GM21619 (cell line): ENCODE results near the gene FOXA2.
"Not testable (repeated sequence)": the region's sequence is repeated elsewhere in the genome, so short reads cannot be mapped to it uniquely, and the experiment has no call there.

Source experiments
- ATAC-seq: cut with Tn5 transposase; IDR thresholded peaks from one replicate; pipeline ENCODE4 v1.9.1; 2021; ENCODE audit not compliant: unreplicated experiment

FOXA2 gene

GRCh38 chr20:22584522-22584921, at the start of gene FOXA2:
Gene FOXA2, minus strand, starts transcription at chr20:22584572. Its CDS starts 294 bp downstream, at chr20:22584278.
- no peak for ATAC-seq

- ATAC-seq, result no peak
These were observed 46.3 kb upstream of the FOXA2 start for GRCh38 chr20:22630701-22631100.

- ATAC-seq, result no peak
These were observed 45.6 kb upstream of the FOXA2 start for GRCh38 chr20:22629927-22630326.

- no peak for ATAC-seq
These were observed 45.1 kb upstream of the FOXA2 start for GRCh38 chr20:22629447-22629846.

- no peak for ATAC-seq
These were observed 42.1 kb upstream of the FOXA2 start for GRCh38 chr20:22626496-22626895.

GRCh38 chr20:22623211-22623610, 38.8 kb upstream of the FOXA2 start:
- ATAC-seq, result no peak

GRCh38 chr20:22620342-22620741, 36.0 kb upstream of the FOXA2 start:
- ATAC-seq, result no peak

- no peak for ATAC-seq
These were observed 35.4 kb upstream of the FOXA2 start for GRCh38 chr20:22619806-22620205.

- ATAC-seq, result no peak
These were observed 34.9 kb upstream of the FOXA2 start for GRCh38 chr20:22619272-22619671.

- no peak for ATAC-seq
These were observed 32.8 kb upstream of the FOXA2 start for GRCh38 chr20:22617160-22617559.

- ATAC-seq, result no peak
These were observed 32.2 kb upstream of the FOXA2 start for GRCh38 chr20:22616551-22616950.

GRCh38 chr20:22615425-22615824, 31.1 kb upstream of the FOXA2 start:
- ATAC-seq, result no peak

- ATAC-seq, result no peak
These were observed 27.3 kb upstream of the FOXA2 start for GRCh38 chr20:22611636-22612035.

- no peak for ATAC-seq
These were observed 23.3 kb upstream of the FOXA2 start for GRCh38 chr20:22607695-22608094.

GRCh38 chr20:22604815-22605214, 20.4 kb upstream of the FOXA2 start:
- ATAC-seq, result no peak

- ATAC-seq, result no peak
These were observed 17.2 kb upstream of the FOXA2 start for GRCh38 chr20:22601361-22602141.

GRCh38 chr20:22599258-22599657, 14.9 kb upstream of the FOXA2 start:
- not testable (repeated sequence) for ATAC-seq

GRCh38 chr20:22597303-22597702, 12.9 kb upstream of the FOXA2 start:
- ATAC-seq, result no peak

- ATAC-seq, result no peak
These were observed 6.3 kb upstream of the FOXA2 start for GRCh38 chr20:22590662-22591061.

GRCh38 chr20:22586645-22587310, 2.4 kb upstream of the FOXA2 start:
- no peak for ATAC-seq

GRCh38 chr20:22585786-22586493, 1.6 kb upstream of the FOXA2 start:
- no peak for ATAC-seq
